Stomach (tissue), 9 donors: ENCODE measurements around the gene ERC2. TPM values are rescaled to one million over a fixed set of nuclear protein-coding genes. Genes with fewer than 3 reads are reported as not detected.

Source experiments
- DNase-seq, 2 donors: peaks; one replicate each; pipeline versions ENCODE4 v3.0.0 to v3.0.0-alpha.2; 2013 to 2019
- H3K27ac ChIP-seq, 5 donors: fragments of 200-600 bp in 4 of 5; sonication (generic) in 4 of 5; one replicate each; pipeline ENCODE4 v1.5.1; 2013 to 2019; ENCODE audit warnings: mild to moderate bottlenecking in 1 of 5, moderate library complexity in 1 of 5
- H3K27me3 ChIP-seq, 3 donors: fragments of 200-600 bp; sonication (generic); one replicate each; pipeline ENCODE4 v1.5.1; 2017 to 2019; ENCODE audit warnings: mixed run types in 1 of 3
- H3K36me3 ChIP-seq, 4 donors: fragments of 200-600 bp; sonication (generic); 1 replicate in 3 of 4; 2 replicates in 1 of 4; pipeline ENCODE4 v1.5.1; 2016 to 2019
- H3K4me1 ChIP-seq, 4 donors: fragments of 200-600 bp; sonication (generic); one replicate each; pipeline ENCODE4 v1.5.1; 2016 to 2019
- H3K4me3 ChIP-seq, 4 donors: fragments of 200-600 bp; sonication (generic) in 3 of 4; one replicate each; pipeline ENCODE4 v1.5.1; 2016 to 2019; ENCODE audit warnings: mild to moderate bottlenecking in 1 of 4
- H3K9me3 ChIP-seq, 4 donors: fragments of 200-600 bp; sonication (generic); one replicate each; pipeline ENCODE4 v1.5.1; 2016 to 2019
- EP300 ChIP-seq: sonication (generic); formaldehyde crosslinking; IDR thresholded peaks from one replicate; pipeline ENCODE4 v1.6.1; 2017; ENCODE audit warnings: antibody characterized with exemption
- POLR2A ChIP-seq, 4 donors: fragments of 450-650 bp; IDR thresholded peaks; one replicate each; pipeline ENCODE4 v1.6.1; 2016; ENCODE audit warnings: antibody characterized with exemption in 4 of 4, control low read depth in 2 of 4, mild to moderate bottlenecking in 1 of 4, moderate library complexity in 1 of 4
- POLR2AphosphoS5 ChIP-seq, 3 donors: sonication (generic); formaldehyde crosslinking; IDR thresholded peaks; one replicate each; pipeline ENCODE4 v1.6.1; 2016; ENCODE audit warnings: antibody characterized with exemption in 3 of 3
- WGBS, 5 donors: extraction: QIAGEN DNeasy Blood & Tissue Kit in 3 of 5; methylation state at CpG; one replicate each; pipeline versions ENCODE4 v1.1.5 to v1.1.7; 2013 to 2018; 5-methylcytosine and 5-hydroxymethylcytosine counted together
- intact Hi-C: fragments of 100-400 bp; cut with DNase I; formaldehyde crosslinking; loops from one replicate; pipeline ENCODE4 v1.15.1; 2023; ENCODE audit warnings: low total_unique reads
- polyA plus RNA-seq, 3 donors: library from polyadenylated mRNA; stranded (reverse); fragments of 200-250 nt; gene quantifications; one replicate each; pipeline ENCODE4 v1.2.3, GENCODE V29; 2013
- total RNA-seq, 5 donors: library from RNA; depleted of rRNA; stranded (reverse); fragments of >200 nt; gene quantifications; one replicate each; pipeline versions ENCODE4 v1.1.0 to v1.2.3, GENCODE V29; 2014 to 2016
- TF ChIP-seq, protein P1 (sequence below), 7 experiments: fragments of 450-650 bp in 4 of 7; fragments of 200-600 bp in 3 of 7; sonication (generic) in 3 of 7; IDR thresholded peaks; one replicate each; pipeline ENCODE4 v1.5.1; 2016 to 2019; ENCODE audit warnings: antibody characterized with exemption in 7 of 7, control low read depth in 2 of 7, mild to moderate bottlenecking in 1 of 7
- donor health status: healthy with polysubstance abuse.
- donor health status: Bipolar disorder and iron deficiency.
- donor health status: healthy.

ERC2 gene
- total and polyA plus RNA-seq, 8 donors, result 0.43 to 3.1 (median 1.3) TPM; not detected in 2

DNA sequence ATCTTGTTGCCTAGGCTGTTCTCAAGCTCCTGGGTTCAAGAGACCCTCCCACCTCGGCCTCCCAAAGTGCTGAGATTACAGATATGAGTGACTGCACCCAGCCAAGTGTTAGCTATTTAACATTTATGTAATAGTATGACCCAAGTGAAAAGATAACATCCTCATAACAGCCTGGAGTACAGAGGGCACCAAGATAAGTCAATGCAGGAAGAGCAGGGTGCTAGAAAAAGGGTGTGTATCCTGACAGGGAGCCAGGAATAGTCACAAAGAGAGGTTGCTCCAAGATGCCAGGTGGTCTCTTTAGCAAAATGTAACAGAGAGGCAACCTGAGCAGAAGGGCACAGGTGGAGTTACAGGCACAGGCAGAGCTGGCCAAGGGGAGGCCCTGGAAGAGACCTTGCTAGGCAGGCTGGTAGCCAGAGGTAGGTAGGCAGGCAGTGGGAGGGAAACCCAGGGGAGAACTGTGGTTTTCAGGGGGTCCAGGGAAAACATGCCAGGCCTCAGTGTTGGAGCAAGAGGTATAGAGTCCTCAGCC, 277.4 kb downstream of the ERC2 start:
- Histone ChIP-seq H3K27ac (no peak overlapping the region), H3K9me3 (no peaks in the 10 kb centered on the region), H3K4me1 (no peaks in the 10 kb centered on the region), H3K36me3 (no peaks in the 10 kb centered on the region), H3K4me3 (no peak overlapping the region), H3K27me3 (no peaks in the 10 kb centered on the region)
- DNase-seq, result no peak
- TF ChIP-seq EP300, result no peak
- no peak for TF ChIP-seq POLR2AphosphoS5 (IDR thresholded peaks at IDR 0.05)
- TF ChIP-seq POLR2A (IDR thresholded peaks at IDR 0.05), result no peak
- TF ChIP-seq, protein P1, sequence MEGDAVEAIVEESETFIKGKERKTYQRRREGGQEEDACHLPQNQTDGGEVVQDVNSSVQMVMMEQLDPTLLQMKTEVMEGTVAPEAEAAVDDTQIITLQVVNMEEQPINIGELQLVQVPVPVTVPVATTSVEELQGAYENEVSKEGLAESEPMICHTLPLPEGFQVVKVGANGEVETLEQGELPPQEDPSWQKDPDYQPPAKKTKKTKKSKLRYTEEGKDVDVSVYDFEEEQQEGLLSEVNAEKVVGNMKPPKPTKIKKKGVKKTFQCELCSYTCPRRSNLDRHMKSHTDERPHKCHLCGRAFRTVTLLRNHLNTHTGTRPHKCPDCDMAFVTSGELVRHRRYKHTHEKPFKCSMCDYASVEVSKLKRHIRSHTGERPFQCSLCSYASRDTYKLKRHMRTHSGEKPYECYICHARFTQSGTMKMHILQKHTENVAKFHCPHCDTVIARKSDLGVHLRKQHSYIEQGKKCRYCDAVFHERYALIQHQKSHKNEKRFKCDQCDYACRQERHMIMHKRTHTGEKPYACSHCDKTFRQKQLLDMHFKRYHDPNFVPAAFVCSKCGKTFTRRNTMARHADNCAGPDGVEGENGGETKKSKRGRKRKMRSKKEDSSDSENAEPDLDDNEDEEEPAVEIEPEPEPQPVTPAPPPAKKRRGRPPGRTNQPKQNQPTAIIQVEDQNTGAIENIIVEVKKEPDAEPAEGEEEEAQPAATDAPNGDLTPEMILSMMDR (IDR thresholded peaks at IDR 0.05), result no peak
- 7 to 60% (median 46%) methylated on average over 1 of the region's 1 CpG for WGBS, 5 donors
- intact Hi-C loops, result no loop called here

DNA sequence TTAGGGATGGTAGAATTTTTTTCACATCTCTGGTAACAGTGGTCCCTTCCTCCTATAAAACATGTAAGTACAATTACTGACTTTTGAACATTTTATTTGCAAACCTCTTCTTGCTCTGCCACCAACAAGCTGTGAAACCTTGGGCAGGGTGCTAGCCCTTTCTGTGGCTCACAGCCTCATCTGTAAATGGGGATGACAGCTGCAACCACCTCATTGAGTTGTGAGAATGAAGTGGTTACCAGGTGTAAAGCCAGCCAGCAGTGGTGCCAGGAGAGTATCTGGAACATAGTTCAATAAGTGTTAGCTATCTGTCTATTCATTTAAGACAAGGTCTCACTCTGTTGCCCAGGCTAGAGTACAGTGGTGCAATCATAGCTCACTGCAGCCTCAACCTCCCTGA, 278.1 kb downstream of the ERC2 start:
- intact Hi-C loops, result no loop called here
- H3K9me3 ChIP-seq, result no peaks in the 10 kb centered on the region
- H3K4me3 ChIP-seq, result no peak overlapping the region
- no peaks in the 10 kb centered on the region for H3K36me3 ChIP-seq
- H3K27me3 ChIP-seq, result no peaks in the 10 kb centered on the region
- DNase-seq, result no peak
- H3K27ac ChIP-seq, result no peak overlapping the region
- H3K4me1 ChIP-seq, result no peaks in the 10 kb centered on the region
- TF ChIP-seq, protein P1 (IDR thresholded peaks at IDR 0.05), result no peak
- no peak for TF ChIP-seq EP300
- TF ChIP-seq POLR2AphosphoS5 (IDR thresholded peaks at IDR 0.05), result no peak
- TF ChIP-seq POLR2A (IDR thresholded peaks at IDR 0.05), result no peak

DNA sequence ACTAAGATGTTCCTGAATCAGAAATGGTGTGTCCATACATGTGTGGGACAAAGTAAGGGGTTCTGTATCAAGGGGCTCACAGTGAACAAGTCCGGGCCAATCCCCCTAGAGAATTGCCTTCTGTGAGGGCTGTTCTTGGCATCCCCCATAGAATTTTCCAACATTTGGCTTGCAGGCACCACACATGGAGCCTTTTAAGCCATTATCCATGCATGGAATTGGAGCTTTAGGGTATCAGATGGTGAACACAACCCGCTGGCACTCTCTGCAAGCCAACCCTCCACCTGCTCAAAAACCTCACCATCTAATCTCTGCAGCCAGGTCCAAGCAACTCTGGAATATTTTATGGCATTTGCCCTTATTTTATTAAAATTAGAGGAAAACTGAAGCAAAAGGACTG, 278.7 kb downstream of the ERC2 start:
- no peak for DNase-seq
- no peak for TF ChIP-seq EP300
- TF ChIP-seq, protein P1 (IDR thresholded peaks at IDR 0.05), result no peak
- no peak for TF ChIP-seq POLR2A (IDR thresholded peaks at IDR 0.05)
- 91 to 100% (median 97%) methylated on average over 2 of the region's 2 CpGs for WGBS, 5 donors
- H3K36me3 ChIP-seq, result no peaks in the 10 kb centered on the region
- H3K9me3 ChIP-seq, result no peaks in the 10 kb centered on the region
- H3K27ac ChIP-seq, result no peak overlapping the region
- H3K4me1 ChIP-seq, result no peaks in the 10 kb centered on the region
- H3K4me3 ChIP-seq, result no peak overlapping the region
- intact Hi-C loops, result no loop called here
- no peaks in the 10 kb centered on the region for H3K27me3 ChIP-seq

DNA sequence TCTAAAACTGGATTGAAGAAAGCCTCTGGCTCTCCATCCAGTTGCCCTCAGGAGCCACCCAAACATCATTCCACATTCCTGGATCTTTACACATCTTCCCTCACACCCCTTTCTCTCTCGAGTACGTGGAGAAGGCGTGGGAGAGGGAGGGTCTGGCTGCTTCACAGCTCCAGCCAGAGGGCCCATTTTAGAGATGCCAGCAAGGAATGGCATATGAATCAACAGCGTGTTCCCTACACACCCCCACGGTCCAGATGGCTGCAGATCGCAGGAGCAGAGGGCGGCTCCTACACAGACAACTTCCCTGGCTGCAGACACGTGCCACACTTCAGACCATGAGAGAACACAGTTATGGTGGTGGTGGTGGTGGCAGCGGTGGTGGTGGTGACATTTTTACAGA, 280.1 kb downstream of the ERC2 start:
- no peak for DNase-seq
- Histone ChIP-seq H3K9me3 (no peaks in the 10 kb centered on the region), H3K27me3 (no peaks in the 10 kb centered on the region), H3K36me3 (no peaks in the 10 kb centered on the region), H3K27ac (no peak overlapping the region), H3K4me1 (no peaks in the 10 kb centered on the region), H3K4me3 (no peak overlapping the region)
- intact Hi-C loops, result no loop called here
- WGBS, 5 donors, result 79 to 90% (median 84%) methylated on average over 9 of the region's 9 CpGs
- TF ChIP-seq POLR2A (IDR thresholded peaks at IDR 0.05), result no peak
- no peak for TF ChIP-seq POLR2AphosphoS5 (IDR thresholded peaks at IDR 0.05)
- TF ChIP-seq, protein P1 (IDR thresholded peaks at IDR 0.05), result no peak
- TF ChIP-seq EP300, result no peak
